AML-193 (cell line): ENCODE results near the gene GFRA1.

Experiments
- DNase-seq, 2 experiments: peaks; one replicate each; lab custom pipeline; 2025; lab: John Stamatoyannopoulos, UW

Gene GFRA1, protein sequence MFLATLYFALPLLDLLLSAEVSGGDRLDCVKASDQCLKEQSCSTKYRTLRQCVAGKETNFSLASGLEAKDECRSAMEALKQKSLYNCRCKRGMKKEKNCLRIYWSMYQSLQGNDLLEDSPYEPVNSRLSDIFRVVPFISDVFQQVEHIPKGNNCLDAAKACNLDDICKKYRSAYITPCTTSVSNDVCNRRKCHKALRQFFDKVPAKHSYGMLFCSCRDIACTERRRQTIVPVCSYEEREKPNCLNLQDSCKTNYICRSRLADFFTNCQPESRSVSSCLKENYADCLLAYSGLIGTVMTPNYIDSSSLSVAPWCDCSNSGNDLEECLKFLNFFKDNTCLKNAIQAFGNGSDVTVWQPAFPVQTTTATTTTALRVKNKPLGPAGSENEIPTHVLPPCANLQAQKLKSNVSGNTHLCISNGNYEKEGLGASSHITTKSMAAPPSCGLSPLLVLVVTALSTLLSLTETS

DNA sequence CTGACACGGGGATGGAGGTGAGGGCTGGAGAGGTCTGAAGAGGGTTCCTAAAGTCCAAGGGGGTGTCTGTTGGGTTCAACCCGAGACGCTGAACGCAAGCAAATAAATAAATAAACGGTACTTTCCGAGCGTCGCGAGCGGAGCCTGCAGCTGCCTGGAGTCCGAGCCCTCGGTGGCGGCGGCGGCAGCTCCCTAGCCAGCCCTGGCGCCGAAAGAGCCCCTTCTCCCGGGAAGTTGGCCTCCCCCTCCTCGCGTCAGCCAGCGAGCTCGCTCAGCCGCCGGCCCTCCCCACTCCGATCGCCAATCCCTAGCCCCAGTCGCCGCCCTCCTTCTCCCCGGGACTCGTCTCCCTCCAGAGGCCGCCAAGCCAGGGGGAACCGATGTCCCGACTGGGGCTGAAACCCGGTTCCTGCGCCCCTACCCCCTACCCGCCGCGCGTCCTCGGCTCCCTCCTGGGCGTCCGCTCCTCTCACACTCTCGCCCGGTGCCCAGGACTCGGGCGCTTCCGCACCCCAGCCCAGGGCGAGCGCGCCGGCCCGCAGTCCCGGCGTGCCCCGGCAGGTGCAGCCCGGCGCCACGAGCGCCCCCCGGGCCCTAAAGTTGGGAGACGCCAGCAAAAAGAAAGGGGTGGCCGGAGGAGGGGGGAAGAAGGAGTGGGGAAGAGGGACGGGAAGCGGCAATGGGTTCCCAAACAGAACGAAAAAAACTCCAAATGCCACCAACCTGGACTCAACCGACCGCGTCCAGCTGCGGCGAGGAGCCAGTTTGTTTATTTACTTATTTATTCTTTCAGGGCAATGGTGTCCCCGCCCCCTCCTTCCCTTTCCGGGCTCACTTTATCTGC, at the start of gene GFRA1:
Gene GFRA1, minus strand, starts transcription at position 767 of the 844 bp plus-strand sequence. CDS start 1,177 bp downstream, outside the sequence.
- DNase-seq, result no peak

DNA sequence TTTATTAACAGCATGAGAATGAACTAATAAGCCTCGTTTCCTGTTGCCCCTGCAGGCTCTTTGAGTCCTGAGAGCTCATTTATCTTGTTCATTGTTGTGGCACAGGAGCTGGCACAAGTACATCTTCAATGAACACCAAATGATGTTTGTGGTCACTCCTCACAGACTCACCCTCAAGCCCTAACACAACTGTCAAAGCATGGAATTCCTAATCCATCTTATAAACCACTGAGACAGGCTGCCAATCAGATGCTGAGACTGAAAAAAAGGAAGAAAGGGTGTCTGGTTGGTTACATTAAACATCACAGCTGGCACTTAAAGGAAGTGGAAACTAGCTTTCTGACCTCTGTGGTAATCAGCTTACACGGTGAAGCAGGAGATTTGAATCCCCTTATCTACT, 43.5 kb upstream of the GFRA1 start:
- no peak for DNase-seq

DNA sequence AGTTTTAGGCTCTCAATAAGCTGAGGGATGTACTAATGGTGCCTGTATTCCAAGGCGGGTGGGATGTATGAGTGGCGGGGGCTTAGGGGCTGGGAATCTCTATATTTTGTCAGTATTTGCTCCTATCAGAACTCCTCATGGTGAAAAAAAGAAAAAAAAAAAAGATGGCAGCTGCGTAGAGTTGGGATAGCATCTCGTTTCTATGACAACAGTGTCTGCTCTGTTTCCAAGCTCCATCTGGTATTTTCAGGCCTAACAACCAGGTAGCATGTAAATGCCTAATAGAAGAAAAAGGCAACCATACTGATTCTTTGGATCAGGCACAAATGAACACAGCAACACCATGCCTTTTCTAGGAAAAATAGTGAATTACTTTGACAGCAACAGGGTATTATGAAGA, 39.5 kb upstream of the GFRA1 start:
- DNase-seq, result no peak

DNA sequence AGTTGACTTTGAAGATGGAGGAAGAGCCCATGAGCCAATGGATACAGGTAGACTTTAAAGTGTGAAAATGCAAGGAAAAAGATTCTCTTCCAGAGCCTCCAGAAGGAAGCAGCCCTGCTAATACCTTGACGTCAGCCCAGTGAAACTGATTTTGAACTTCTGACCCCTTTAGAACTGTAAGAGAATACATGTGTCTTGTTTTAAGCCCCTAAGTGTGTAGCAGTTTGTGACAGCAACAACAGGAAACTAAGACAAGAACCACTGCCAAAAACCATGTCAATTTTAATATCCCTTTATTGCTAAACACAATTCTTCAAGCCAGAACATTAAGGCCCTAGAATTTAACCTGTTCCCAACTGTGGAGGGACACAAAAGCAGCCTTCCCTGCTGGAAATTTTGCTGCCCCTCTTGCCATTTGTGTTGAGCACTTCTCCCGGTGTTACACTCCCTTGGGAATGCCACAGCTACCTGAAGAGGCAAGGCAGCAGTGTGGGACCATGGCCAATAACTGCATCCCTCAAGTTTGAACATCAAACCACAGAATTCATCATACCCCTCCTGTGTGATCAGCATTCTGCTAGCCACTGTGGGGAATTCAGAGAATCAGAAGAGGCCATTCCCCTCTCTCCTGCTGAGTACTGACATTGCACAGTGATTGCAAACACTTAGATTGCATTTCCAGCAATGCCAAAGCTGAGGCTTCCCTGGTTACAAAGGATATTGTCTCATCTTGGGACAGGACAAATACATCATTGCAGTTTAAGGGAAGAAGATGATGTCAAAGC, 38.9 kb upstream of the GFRA1 start:
- DNase-seq, result no peak

DNA sequence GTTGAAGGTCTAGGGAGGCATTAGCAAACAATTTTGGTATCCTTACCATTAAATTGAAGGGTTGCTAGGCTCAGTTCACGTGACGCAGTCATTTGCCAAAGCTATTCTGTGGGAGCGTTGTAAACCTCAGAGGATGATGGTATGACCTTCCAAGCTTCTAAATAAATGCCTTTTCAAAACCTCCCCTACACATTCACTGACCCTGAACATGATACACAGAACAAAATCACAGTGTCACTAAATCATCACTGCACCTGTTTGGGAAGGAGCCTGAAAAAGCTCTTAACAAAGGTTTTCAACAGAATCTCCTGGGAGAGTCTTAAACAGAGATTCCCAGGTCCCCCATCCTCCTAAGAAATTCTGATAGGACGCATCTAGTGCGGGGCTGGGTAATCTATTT, 38.0 kb upstream of the GFRA1 start:
- no peak for DNase-seq

DNA sequence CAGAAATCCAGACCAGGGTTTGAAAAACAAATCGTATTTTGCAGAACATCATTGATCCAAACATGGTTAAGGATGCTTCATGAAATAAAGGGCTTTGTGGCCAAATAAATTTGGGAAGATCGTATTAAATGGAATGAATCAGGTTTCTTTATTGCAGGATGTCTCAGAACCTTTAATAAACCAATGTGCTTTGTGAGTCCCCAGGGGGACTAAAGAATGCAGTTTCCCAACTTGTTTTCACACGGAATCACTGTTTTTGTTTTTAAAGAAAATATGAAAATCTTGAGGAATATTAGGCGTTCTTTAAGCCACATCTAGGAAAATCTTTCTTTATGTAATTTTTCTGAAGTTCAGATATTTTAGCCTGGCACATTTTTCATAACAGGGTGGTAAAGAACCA, 34.4 kb upstream of the GFRA1 start:
- no peak for DNase-seq

DNA sequence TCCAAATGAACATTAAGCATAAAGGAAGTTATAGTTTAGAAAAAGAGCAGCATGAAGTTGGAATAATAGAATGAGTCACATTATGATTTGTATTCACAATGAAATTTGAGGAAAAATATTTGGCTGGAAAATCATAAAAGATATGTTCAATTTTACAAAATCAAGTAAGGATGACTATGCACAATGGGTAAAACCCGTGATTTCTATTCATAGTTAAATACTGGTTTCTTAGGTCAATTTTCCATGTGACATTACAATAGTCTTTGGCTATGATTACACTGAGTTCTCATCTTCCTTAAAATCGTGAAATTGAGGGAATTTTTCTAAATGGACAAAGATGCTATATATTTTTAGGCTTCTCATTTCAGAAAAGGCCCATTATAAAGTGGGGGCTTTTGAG, 33.8 kb upstream of the GFRA1 start:
- DNase-seq, result no peak

DNA sequence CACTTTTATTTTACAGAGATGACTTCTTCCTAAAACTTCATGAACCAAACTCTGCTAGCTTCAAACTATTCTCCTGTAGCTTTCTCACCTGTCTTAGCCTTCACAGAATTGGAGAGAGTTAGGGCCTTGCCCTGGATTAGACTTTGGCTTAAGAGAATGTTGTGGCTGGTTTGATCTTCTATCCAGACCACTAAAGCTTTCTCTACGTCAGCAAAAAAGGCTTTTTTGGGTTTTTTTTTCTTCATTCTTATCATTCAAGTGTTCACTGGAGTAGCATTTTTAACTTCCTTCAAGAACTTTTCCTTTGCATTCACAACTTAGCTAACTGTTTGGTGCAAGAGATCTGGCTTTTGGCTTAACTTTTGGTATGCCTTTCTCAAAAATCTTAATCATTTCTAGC, 31.9 kb upstream of the GFRA1 start:
- DNase-seq, result no peak

DNA sequence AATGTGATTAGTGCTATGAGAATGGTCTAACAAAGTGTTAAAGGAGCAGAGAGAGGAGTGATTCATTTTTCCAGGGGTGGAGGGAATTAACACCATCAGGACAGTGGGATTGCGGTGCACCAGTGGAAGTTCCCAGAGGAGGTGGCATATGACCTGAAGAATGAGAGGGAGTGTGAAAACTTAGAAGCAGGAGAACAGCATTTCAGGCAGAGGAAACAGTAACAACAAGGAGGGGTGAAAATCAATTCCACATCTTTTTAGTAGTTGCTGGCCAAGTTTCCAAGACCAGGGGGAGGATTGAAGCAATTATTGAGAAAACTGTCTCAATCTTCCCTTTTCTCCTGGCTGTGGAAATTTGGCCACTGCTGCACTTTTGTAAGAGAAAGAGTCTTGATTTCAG, 27.5 kb upstream of the GFRA1 start:
- DNase-seq, result no peak

DNA sequence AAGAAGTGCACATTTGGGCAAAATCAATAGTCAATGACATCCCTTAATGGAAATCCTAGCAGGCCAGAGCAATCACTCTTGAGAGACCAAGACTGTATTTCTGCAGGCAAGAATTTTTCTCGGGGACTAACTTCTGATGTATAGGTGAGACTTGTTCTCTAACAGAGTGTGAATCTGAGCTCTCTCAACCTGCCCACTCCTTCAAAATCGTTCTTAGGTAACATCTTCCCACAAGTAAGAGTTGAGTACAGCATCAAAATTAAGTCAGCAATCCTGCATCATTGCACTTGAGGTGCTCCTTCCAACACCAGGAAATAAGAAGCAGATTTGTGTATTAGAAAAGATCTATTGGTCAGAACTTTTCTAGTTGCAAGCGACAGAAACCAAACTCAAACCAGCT, 25.6 kb upstream of the GFRA1 start:
- no peak for DNase-seq

DNA sequence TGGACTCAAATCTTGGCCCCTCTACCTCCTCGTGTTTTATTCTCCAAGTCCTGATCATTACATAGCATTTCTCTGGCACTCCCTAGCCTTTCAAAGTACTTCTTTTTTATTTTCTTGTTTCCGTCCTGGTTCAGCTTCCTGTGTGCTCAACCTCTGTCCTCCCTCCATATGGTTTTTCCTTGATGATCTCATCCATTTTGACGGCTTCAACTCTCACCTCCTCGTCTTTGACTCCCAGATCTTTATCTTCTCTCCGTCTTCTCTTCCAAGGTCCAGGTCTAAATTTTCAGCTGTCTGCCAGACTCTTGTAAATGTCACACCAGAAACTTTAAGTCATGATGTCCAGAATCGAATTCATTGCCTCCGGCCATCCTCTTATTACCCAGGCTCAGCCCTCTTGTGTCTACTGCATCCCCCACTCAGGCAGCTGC, 23.3 kb upstream of the GFRA1 start:
- no peak for DNase-seq

DNA sequence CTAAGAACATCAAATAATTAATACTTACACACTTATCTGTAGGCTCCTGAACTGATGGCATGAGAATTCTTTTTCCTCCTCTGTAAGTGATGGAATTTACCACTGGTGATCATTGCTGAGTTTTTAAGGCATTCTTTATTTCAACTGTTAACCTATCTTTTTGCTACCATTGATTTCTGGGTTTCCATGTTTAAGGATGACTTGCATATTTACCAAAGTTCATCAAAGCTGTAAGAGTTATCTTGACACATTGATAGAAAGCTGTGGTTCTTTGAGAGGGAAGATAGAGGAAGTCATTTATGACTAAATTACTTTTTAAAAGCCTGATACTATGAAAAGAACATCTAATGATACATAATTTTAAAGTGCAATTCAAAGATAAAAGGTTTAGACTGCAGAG, 19.5 kb upstream of the GFRA1 start:
- DNase-seq, result no peak

DNA sequence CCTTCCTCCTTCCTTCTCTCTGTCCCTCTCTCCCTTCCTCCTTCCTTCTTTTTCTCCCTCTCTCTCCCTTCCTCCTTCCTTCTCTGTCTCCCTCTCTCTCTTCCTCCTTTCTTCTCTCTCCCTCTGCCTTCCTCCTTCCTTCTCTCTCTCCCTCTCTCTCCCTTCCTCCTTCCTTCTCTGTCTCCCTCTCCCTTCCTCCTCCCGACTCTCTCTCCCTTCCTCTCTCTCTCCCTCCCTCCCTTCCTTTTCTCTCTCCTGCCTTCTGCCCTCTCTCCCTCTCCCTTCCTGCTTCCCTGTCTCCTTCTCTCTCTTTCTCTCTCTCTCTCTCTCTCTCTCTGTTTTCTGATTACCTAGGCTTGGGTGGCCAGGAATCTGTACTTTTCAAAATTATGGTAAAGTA, 16.6 kb upstream of the GFRA1 start:
- DNase-seq, result no peak

DNA sequence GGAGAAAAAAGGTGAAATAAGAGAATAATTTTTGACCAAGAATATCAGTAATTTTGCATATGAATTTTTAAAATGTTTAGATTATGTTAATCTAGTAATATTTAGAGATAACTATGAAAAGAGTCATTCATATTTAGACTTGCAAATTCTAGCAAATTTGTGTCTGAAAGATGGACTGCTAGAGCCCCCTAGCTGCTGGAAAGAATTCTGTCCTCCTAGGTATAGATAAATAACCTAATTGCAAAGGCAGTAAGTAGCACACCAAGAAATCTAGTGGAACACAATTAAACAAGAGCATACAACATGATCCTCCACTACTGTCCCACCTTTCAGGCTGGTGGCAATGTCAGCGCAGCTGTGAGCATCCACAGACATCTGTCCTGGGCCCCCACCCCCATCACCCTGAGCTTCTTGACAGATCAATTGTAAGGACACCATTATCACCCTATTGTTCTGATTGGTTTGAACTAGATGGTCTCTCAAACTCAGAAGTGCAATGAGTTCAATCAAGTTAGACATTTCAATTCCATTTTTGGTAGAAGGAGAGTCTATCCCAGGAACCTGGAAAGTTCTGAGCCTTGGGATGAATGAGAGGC, 15.0 kb upstream of the GFRA1 start:
- peak; percentile 24 to 31 for DNase-seq

DNA sequence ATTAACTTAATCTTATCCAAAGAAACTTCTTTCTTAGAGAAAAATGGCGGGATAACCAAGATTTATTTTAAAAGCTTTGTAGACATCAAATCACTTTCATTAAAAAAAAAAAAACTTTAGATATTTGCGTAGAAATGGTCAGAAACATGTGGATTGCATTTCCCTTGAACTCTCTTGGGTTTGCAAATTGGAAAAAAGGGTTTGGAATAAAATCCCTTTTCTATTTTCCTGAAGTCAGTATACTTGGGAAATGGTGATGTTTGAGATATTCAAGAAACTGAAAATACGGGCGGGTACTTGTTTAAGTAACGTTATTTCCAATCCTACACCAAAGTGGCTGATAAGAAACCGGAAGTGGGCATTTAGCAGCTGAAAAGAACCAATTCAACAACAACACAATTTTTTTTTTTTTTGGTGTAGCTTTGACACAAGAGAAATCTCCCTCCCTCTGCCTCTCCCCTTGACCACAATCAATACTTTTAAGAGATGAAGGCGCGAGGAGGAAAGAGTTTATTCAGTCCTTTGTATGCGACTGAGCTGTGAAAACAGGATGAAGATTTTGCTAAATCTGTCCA, 13.7 kb upstream of the GFRA1 start:
- no peak for DNase-seq

DNA sequence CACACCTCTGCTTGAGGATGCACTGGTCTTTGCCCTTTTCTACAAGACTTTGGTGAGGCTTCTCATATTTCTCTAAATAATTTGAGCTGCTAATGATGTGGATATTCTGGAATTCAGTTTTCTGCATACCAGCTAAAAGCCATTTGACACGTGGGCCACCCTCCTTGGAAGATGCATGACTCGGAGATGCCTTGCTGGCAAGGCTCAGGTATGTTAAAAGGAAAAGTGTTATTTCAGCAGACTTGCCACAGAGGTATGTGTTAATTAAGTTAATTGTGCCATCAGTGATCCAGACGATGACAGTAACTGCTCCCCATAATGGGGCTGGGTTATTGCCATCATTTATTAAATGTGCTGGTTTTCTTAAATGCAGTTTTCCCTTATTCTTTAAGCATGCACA, 8.8 kb upstream of the GFRA1 start:
- no peak for DNase-seq

DNA sequence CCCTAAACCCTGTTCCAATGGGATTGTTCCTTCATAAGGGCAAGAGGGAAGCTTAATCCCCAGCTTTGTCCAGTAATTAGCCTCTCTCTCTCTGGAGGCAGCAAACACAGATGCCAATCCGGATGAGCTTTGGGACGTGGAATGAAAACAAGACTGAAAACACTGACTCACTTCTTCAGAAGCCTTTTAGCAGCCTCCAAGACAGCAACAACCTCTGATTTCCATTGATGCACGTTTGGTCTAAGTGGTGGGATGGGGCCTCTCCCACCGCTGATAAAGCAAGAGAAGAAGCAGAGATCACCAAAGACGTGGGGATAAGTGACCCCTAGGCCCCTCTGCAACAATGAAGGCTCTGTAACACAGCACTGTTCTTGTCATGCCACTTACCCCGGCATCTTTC, 5.8 kb upstream of the GFRA1 start:
- no peak for DNase-seq

DNA sequence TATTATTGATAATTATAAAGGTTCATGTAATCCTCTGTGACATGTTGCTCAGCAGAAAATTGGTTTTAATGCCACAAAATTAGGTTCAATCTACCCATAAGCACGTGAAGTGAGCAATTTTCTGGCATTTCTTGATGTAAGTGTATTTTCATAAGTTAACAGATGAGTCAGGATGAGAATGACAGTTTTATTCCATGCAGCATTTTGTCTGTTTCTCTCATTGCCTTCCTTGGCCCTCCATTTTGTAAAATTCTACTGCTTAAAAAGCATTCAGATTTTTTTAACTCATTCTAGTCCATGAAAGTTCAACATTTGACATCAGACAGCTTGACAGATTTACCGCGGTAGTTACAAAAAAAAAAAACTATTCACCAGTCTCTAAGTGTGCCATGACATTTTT, 4.0 kb upstream of the GFRA1 start:
- DNase-seq, result no peak

DNA sequence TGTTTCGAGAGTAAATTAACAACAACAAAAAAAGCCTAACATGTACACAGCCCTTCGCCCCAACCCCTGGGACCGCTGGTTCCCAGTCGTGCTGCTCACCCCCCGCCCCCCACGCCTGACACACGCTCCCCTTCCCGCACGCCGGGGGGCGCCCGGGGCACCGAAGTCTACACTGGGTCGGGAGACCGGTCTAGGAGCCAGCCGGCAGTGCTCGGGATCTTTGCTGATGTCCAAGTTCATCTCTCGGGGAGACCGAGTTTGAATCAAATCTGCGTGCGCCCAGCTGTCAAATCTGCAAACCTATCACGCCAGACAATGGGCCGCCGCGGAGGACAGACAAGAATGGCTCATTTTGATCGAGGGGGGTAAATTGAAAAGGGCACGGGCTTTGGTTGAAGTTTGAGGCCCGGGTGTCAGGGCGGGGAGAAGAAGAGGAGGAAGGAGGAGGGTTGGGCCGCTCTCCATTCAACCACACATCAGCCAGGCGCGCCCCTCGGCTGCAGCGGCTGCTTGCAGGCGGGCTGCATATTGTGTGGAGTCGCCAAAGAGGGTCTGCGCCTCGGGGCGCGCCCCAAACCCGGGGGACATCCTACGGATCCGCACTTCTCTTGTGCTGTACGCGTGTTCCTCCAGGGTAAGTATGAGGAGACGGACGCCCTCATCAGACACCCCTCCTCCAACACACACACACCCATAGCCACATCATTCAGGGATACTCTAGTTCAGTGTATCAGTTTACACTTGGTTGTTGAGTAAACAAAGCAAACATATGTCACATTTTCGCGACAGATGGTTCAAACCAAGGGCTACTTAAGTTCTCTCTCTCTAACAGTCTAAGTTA, 1.3 kb upstream of the GFRA1 start:
- DNase-seq, result no peak

DNA sequence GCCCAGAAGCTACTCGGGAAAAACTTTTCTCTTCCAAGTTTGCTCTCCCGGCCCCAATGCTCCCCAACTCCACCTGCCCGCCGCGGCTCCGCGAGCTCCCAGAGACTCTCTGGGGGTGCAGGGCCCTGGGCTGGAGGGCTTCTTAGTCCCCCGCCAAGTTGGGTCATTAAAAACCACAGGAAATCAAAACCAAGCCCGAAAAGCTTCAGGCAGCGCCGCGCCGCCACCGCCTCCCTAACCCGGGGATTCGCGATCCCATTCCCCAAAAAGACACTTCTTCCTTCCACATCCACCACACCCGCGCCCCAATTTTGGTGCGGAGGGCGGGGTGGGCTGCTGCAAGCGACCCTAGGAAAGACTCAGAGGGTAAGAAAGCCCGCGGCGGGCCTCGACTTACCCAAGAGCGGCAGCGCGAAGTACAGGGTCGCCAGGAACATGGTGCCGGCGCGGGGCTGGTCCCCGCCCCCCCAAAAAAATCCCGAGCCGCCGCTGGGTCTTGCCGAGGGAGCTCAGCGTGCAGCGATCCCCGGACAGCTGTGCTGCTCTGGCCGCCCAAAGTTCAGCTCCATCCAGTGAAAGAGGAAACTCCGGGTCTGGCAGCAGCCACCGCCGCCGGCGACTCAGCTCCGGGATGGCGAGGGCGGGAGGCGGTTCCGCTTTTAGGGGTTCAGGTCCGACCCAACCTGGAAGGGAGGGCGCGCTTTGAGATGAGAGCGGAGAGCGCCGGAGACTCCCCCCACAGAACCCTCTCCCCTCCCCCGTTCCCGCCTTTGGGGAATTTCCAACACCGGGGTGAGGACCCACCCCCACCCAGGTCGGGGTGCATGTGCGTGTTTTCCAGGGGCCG, 1.2 kb downstream of the GFRA1 start:
- DNase-seq, result no peak
